Fibroblast of villous mesenchyme (primary cell): ENCODE measurements around the gene SYTL3. TPM values are rescaled to one million over a fixed set of nuclear protein-coding genes. Genes with fewer than 3 reads are reported as not detected.

Experiments used
- DNase-seq: peaks from one replicate; pipeline ENCODE4 v3.0.0-alpha.2; 2010; ENCODE audit warnings: low read depth
- H3K4me3 ChIP-seq: 2 replicates; pipeline ENCODE4 v1.5.1; 2011; ENCODE audit warnings: low read depth, mild to moderate bottlenecking, low read length
- total RNA-seq: library from RNA; depleted of rRNA; stranded (reverse); fragments of >200 nt; gene quantifications from 2 replicates; pipeline ENCODE4 v1.2.3, GENCODE V29; 2012
- TF ChIP-seq, protein P1 (sequence below): IDR thresholded peaks from 2 replicates; pipeline ENCODE4 v1.5.1; 2012; ENCODE audit warnings: low read depth, mild to moderate bottlenecking, low read length; ENCODE audit not compliant: insufficient read depth

The SYTL3 gene
- total RNA-seq, 1 donor = 1.7 TPM

DNA sequence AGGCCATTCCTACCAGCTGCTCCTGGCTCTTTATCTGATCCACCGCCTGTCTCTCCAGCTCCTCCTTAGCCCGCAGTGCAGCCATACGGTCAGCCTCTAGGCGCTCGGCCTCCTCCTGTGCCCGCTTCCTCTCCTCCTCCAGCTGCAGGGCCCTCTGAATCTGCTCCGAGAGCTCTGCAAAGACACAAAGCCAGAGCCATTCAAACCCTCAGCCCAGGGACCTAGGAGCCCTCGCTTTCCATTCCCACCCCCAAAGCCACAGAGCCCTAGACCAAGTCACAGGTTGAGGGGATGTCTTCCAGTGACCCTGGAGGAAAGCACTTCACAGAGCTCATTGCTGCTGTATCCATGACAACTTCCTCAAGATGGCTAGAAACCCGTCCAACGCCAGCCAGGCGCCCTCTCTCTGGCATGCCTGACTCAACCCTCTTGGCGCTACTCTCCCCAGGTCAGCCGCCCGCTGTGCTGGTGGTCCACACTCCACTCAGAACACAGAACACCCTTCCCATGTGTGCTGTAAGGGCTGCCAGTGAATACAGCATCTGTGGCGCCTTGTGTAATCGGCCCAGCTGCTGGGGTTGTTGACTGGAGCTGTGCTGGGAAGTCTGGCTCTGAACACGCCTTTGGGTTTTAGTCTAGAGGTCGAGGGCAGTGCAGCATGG is 120.0 kb downstream of the SYTL3 start:
- no peak for DNase-seq
- no peak overlapping the region for H3K4me3 ChIP-seq
- TF ChIP-seq, protein P1, sequence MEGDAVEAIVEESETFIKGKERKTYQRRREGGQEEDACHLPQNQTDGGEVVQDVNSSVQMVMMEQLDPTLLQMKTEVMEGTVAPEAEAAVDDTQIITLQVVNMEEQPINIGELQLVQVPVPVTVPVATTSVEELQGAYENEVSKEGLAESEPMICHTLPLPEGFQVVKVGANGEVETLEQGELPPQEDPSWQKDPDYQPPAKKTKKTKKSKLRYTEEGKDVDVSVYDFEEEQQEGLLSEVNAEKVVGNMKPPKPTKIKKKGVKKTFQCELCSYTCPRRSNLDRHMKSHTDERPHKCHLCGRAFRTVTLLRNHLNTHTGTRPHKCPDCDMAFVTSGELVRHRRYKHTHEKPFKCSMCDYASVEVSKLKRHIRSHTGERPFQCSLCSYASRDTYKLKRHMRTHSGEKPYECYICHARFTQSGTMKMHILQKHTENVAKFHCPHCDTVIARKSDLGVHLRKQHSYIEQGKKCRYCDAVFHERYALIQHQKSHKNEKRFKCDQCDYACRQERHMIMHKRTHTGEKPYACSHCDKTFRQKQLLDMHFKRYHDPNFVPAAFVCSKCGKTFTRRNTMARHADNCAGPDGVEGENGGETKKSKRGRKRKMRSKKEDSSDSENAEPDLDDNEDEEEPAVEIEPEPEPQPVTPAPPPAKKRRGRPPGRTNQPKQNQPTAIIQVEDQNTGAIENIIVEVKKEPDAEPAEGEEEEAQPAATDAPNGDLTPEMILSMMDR = no peak

DNA sequence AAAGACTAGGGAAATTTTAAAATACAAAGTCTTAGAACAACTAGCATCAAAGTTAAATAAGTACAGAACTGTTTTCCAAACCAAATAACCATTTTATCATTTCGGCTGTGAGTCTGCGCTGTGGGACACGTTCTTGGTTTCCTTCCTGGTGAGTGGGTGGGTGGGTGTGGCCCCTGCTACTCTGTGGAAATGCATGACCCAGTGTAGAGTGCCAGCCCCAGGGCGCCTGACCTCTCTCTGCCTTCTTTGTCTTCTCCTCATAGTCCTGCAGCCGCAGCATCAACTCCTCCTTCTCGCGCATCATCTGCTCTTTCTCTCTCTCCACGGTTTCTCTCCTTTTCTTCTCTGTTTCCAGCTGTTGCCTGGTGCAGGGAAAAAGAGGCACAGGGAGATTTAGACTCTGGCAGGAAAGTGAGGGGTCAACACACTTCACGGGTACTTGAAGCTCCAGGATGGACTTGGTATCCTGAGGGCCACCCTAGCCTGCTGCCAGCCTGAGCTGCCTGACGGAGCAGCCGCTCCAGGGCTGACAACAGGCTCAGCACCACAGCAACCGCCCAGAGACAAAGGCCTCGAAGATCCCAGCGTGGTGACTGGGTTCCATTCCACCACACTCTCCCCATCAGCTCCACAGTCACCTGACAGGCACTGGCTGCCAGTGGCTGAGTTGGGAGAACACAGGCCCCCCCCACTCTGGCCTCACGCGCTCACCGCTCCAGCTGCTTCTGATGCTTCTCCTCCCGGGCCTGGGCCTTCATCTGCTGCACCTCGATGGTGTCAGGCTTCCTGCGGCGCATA is 120.9 kb downstream of the SYTL3 start:
- TF ChIP-seq, protein P1 = no peak
- no peak for DNase-seq

DNA sequence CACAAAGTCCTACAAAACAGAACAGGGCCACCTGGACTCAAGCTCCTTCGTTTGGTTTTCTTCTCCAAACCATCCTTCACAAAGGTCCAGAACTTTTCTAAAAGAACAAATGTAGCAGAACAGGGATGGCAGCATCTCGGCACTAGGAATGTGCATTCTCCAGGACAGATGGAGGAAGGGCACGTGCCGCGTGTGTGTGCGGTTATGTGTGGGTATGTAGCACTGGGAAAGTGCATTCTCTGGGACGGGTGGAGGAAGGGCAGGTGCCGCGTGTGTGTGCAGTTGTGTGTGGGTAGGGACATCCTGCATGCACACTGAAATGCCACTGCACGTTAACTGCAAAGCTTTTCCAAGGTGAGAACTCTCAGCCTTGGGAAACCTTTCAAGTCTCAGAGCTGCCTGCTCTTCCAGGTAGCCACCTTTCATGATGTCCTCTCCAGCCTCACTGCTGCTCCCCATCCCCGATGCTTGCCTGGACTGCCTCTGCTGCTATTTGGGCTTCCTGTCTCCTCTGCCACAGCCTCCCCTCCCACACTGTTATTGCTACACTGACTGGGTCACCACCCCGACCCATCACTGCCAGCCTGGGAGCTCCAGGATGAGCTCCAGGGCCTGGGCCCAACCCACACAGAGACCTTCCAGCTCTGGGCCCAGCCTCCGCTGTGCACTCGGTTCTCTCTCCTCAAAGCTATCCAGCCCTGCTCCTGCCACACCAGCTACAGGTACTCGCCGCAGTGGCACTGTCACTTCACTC is 121.7 kb downstream of the SYTL3 start:
- DNase-seq = no peak
- TF ChIP-seq, protein P1 = no peak
- no peak overlapping the region for H3K4me3 ChIP-seq

More for the DNA sequence above, 120.9 kb downstream of the SYTL3 start:
- H3K4me3 ChIP-seq = no peak overlapping the region

DNA sequence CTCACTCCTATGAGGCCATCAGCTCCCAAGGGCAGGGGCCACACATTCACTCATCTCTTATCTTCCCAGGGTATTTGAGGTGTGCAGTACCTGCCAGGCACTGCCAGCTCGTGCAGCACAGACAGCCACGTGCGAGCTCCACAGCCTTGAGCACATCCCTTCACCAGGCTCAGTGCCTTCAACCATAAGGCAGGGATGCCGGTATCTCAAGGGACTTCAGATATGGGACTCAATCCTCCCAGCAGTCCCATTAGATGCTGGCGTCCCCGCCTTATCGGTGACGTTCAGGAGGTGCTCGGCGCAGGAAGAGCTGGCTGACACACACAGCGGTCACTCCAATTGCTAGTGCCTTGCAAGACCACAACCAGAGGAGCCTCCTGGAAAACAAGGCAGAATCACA is 122.3 kb downstream of the SYTL3 start:
- TF ChIP-seq, protein P1 = no peak
- DNase-seq = no peak
- H3K4me3 ChIP-seq = no peak overlapping the region

DNA sequence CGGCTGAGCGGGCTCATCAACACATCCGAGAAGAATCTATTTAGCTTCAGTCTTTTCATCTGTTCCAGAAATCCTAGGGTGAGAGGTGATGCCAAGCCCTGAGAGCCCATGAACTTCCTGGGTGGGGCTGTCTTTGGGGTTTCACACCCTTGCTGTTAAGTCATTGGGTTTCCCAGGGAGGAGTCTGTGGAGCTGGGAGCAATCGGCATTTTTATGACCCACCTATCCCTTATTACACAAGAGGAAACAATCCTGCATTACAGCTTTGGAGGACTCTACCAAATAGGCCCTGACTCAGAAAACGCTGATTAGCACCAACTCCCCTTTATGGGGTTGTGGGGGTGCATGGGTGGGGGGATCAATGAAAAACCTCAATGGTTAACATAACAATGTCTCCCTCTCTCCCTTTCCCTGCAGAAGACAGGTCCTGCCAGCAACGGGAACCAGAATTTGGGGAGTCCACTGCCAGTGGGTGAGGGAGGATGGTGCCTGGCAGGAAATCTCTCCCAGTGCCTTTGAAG is 123.1 kb downstream of the SYTL3 start:
- DNase-seq = peak; percentile 82
- TF ChIP-seq, protein P1 = no peak
- H3K4me3 ChIP-seq = no peak overlapping the region

DNA sequence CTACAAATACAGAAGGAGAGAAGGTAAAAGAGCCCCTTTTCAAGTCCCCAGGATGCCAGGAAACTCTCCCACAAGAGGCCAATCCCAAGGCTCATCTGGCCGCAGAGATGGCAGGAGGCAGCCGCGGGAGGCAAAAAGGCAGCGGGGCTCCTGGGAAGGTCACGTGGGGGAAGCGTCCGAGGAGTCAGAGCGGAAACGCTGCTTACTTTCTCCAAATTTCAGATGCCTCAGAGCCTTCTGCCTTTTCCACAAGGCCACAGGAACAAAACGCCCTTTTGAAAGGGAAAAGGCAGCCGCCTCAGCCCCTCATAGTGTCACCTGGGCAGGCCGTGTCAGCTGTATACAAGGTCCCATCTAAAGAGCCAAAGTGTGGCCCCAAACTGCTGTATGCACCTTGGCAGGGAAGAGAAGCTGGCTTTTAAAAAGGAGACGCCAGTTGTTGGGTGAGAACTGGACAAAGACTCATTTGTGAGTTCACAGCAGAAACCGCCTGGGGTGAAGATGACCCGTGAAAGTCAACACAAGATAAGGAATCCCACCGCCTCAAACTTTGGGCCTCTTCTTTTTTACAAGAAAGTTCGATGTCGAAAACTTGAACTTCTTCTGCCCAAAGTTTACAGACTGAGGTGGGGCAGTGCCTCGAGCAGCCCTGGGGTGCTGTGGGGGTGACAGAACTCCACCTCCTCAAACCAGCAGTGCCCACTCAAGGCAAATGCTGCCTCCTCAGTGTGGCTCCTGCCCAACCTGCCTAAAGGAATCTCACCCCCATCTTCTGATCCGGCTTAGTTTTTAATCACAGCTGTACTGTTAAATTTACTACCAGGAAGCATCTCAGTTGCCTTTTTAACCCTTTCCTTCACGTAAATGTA is 124.0 kb downstream of the SYTL3 start:
- DNase-seq = no peak
- no peak overlapping the region for H3K4me3 ChIP-seq
- TF ChIP-seq, protein P1 = no peak
